GM21619 (cell line): ENCODE measurements around the gene UNC5B.

Experiments used
- ATAC-seq: cut with Tn5 transposase; IDR thresholded peaks from one replicate; pipeline ENCODE4 v1.9.1; 2021; ENCODE audit not compliant: unreplicated experiment

The UNC5B gene

DNA sequence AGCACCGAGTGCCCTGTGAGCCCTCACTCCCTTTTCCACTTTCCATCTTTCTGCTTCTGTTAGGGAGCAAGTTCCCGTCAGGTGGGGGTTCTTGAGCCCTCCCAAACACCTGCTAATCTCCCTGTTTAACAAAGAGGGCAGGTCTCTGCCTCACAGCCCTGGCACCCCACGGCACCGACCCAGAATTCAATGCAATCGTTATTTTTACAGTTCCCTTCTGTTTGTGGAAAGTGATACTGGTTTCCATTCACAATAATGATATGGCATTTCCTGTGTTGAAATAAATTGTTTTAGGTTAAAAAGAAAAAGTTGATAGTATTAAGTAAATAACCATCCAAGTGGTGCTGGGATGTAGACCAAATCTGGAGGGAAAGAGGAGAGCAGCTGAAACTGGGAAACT lies 67.8 kb downstream of the UNC5B start:
- ATAC-seq = no peak

DNA sequence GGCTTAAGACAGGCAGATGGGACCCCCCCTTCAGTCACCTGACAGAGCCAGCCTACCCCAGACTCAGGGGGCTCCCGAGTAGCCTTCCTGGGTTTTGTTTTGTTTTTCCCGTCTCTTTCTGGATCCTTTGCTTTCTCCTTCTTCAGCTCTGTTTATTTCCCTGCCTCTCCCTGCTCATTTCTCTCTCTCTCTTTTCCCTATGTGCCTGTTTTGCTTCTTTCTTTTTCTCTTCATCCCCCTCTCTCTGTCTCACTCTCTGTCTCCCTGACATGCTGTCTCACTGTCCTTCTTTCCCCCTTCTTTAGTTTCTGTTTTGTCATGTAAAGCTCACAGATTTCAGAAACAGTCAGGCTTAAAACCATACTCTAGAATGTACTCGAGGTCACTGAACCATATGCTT lies 68.5 kb downstream of the UNC5B start:
- ATAC-seq = no peak

DNA sequence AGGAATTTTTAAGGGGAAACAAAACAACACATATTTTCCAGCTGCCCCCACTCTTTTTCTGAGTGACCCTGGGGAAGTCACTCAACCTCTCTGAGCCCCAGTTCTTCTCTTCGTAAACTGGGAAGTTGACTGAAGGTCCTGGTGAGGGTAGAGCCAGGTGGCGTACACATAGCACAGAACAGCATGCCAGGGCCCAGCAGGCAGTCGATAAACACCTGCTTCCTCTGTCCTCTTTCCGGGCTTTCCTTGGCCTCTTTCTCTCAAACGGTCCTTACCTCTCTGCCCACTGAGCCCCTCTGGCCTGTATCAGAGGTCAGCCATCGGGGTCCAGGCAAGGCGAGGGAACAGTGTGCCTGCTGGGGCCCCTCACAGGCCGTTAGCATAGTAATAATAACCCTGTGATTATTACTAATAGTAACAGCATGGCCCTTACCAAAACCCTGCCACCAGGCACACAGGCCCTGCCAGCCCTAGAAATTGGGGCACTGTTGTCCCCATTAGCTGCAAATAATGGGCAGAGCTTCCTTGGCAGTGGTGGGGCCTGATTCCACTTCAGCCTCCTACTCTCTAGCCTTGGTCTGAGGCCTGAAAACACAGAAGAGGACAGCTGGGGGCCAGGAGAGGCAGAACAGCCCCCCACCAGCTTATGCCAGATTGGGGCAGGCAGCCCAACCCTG lies 69.4 kb downstream of the UNC5B start:
- ATAC-seq = no peak

DNA sequence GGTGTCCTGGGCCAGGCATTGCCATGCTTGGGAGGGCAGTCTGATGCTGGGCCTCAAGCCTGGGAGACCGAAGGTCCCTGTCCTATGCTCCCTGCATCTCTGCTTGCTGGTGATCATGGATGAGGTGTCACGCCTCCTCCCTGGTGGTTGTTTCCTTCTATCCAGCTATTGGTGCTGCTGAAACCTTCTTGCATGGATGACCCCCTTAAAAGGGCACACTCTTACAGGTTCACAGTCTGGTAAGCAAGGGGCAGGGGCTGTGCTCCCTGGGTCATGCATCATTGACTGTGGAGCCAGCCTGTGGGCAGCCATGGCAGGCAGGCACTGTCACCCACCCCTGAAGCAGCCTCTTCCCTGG lies 69.9 kb downstream of the UNC5B start:
- no peak for ATAC-seq

DNA sequence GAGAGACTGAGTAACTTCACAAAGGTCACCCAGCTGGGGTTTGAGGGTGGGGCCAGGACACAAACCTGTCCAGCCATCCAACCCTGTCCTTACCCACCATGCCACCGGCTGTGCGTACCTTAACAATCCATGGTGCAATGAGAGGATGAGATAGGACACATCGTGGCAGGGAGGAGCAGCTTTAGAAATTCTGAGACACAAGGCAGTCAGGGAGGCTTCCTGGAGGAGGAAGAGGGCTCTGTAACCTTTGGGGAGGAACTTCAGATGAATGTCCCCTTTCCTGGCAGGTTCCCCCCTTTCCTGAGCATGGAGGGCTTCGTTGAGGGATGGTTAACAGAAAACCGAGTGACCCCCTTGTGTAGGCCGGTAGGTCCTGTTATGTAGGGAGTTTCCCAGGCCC lies 71.0 kb downstream of the UNC5B start:
- ATAC-seq = no peak

DNA sequence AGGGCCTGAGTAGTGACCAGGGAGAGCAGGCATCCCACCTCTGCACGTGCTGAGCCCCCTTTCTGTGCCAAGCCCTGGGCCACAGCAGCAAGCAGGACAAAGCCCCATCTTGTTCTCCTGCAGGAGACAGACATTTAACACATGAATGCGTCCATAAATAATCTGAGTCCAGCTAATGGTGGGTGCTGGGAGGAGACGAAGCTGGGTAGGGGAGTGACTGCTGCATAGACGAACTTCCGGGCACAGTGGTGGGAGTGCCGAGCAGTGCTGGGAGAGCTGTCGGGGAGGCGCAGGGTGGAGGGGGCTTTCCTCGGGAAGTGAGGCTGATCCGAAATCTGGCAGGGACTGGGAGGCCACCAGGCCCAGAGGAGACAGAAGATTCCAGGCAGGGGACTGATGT lies 71.5 kb downstream of the UNC5B start:
- no peak for ATAC-seq

DNA sequence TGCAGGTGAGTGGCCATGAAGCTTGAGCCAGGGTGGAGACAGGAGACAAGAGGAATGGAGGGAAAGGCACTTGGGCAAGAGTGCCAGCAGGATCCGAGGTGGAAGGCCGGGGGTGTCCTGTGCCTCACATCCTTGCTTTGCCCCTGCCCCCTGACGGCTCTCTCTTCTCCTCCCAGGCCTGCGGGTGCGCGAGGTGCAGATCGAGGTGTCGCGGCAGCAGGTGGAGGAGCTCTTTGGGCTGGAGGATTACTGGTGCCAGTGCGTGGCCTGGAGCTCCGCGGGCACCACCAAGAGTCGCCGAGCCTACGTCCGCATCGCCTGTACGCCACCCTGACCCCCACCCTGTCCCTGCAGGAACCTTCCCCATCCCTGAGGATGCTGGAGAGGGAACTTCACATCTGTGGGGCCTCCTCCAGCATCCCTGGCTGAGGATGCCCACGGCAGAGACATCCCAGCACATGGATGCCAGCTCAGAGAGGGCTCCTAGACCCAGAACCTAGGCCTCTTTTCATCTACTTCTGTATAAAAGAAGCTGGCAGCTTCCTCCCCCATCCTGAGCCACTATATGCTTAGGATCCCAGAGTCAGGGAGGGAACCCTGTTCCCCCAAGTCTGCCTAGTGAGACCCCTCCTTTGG lies 72.3 kb downstream of the UNC5B start:
- no peak for ATAC-seq

DNA sequence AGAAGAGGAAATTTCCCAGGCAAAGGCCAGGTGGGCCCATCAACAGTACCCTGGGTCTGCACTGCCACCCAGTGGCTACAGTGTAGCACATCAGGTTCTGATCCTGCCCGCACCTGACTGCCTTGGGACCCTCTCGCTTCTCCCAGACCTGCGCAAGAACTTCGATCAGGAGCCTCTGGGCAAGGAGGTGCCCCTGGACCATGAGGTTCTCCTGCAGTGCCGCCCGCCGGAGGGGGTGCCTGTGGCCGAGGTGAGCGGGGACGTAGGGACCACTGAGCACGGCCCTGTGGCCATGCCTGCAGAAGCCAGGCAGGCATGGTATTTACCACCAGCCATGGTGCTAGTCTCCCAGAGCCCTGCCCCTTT lies 72.8 kb downstream of the UNC5B start:
- no peak for ATAC-seq

DNA sequence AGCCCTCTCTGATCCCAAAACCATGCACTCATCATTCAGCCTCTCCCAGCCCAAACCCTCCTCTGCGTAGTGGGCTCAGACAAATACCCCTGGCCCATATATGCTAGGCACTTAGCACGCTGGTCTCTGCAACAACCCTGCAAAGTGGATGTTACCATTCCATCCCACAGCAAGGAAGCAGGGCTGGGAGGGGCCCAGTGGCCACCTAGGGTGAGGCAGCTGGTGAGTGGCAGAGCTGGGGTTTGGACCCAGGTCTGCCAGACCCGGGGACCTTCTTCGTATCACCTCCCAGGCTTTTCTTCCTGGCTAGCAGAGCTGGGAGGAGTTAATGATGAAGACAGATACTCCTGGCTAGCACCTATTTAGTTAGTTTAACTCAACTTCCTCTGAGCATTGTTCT lies 73.6 kb downstream of the UNC5B start:
- ATAC-seq = no peak

DNA sequence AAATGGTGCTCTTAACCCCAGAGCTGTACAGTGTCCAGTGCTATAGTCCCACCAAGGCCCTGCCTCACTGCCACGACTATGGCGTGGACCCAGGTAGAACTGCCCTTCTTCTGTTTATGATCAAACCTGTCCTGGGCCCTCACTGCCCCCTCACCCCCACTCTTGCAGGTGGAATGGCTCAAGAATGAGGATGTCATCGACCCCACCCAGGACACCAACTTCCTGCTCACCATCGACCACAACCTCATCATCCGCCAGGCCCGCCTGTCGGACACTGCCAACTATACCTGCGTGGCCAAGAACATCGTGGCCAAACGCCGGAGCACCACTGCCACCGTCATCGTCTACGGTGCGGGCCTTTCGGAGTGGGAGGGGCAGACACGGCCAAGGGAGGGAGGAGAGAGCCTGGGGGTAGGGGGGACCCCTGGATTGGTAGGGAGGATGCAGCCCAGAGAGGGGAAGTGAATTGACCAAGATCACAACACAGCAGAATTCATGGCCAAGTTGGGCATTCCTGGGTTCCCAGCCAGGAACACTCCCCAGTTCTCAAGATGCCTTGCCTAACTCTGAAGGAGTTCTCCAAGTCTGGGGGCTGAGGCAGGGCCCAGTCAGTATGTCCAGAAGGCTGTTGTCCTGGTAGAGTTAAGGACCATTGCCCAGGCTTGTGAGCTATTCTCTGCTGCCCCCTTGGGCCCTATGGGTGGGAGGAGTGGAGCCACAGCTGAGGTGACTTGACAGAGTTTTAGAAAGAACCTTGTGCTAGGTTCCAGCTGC lies 74.3 kb downstream of the UNC5B start:
- no peak for ATAC-seq

DNA sequence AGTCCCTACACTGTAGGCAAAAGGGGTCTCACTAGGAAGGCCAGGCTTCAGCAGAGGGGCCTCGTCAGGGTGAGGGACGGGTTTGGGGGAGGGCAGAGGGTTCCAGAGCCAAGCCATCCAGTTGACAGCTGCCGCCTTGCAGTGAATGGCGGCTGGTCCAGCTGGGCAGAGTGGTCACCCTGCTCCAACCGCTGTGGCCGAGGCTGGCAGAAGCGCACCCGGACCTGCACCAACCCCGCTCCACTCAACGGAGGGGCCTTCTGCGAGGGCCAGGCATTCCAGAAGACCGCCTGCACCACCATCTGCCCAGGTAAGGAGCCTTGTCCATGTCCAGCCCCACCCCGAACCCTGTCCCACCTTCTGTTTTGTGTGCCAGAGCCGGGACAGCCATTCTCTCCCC lies 75.1 kb downstream of the UNC5B start:
- no peak for ATAC-seq

DNA sequence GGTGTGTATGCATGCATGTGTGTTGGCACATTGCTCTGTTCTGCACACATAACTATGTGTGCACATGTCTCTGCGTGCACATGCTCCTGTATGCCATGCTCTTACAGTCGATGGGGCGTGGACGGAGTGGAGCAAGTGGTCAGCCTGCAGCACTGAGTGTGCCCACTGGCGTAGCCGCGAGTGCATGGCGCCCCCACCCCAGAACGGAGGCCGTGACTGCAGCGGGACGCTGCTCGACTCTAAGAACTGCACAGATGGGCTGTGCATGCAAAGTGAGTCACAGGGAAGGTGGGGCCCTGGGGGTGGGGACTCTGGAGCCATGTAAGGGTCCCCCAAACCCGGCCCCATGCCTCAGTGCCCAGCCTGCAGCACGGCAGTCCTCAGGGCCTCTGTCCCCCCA lies 76.1 kb downstream of the UNC5B start:
- no peak for ATAC-seq

DNA sequence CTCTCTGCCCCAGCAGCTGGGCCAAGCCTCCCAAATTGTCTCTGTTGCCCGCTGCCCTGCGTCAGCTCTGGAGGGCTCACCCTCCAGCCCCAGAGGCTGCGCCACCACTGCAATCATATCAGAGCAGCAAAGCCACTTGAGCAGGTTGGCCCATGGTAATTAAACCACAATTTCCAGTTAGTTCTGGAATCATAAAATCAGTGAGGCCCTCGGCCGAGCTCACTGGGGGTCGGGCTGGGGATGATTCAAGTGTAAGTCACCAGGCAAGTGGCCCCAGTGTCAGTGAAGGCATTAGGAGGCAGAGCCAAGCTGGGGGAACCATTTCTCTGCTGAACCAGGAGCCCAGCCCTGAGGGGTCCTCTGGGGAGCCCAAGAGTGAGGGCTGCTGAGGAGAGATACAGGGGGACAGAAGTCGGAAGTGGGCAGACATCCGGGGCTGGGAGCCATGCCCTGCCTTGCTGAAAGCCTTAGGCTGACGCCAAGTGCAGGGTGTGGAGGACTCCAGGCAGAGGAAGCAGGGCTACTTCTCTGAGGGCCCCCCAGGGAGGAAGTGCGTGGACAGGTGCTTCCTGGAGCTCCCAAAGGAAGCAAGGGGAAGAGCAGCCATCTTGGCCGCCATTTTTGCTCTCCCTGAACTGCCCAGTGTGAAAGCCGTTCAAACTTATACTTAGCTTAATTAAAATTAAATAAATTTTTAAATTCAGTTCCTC lies 77.2 kb downstream of the UNC5B start:
- ATAC-seq = no peak

DNA sequence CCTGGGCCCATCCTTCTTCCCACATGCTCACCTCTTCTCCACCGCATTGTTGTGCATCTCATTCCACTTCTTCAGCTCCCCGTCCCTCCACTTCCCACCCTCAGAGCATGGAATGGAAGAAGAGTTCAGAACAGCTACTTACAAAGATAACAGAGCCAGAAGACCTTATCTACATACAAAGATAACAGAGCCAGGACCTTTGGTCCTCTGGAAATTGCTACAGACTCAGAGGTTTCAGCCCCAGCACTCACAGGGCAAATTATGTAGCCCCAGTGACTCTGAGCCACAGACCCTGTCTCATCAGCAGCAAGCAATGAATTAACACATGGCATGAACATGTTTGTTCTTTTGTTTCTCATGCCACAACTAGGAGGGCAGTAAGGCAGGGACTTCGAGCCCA lies 78.0 kb downstream of the UNC5B start:
- ATAC-seq = no peak

DNA sequence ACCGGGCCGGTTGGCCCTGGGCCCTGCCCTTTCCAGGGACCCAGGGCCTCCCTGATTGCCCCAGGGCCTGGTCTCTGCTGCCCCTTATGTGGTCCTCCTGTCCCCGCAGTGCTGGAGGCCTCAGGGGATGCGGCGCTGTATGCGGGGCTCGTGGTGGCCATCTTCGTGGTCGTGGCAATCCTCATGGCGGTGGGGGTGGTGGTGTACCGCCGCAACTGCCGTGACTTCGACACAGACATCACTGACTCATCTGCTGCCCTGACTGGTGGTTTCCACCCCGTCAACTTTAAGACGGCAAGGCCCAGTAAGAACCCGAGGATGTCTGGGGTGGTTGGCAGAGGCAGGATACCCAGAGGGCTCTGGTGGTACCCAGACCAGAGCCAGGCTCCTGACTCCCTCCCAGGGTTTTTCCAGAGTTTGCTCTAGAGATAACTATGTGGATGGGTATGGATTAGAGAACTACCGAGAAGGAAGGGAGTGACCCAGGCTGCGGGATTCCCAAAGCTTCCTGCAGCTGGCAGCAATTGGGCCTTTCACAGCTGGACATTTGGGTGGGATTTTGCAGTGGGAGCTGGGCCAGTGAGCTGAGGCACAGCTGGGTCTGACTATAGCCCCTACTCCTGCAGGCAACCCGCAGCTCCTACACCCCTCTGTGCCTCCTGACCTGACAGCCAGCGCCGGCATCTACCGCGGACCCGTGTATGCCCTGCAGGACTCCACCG lies 78.6 kb downstream of the UNC5B start:
- ATAC-seq = no peak

DNA sequence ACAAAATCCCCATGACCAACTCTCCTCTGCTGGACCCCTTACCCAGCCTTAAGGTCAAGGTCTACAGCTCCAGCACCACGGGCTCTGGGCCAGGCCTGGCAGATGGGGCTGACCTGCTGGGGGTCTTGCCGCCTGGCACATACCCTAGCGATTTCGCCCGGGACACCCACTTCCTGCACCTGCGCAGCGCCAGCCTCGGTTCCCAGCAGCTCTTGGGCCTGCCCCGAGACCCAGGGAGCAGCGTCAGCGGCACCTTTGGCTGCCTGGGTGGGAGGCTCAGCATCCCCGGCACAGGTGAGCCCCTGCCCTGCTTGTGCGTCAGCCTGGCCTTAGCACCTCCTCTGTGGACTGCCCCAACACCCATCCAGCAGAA lies 79.1 kb downstream of the UNC5B start:
- no peak for ATAC-seq

DNA sequence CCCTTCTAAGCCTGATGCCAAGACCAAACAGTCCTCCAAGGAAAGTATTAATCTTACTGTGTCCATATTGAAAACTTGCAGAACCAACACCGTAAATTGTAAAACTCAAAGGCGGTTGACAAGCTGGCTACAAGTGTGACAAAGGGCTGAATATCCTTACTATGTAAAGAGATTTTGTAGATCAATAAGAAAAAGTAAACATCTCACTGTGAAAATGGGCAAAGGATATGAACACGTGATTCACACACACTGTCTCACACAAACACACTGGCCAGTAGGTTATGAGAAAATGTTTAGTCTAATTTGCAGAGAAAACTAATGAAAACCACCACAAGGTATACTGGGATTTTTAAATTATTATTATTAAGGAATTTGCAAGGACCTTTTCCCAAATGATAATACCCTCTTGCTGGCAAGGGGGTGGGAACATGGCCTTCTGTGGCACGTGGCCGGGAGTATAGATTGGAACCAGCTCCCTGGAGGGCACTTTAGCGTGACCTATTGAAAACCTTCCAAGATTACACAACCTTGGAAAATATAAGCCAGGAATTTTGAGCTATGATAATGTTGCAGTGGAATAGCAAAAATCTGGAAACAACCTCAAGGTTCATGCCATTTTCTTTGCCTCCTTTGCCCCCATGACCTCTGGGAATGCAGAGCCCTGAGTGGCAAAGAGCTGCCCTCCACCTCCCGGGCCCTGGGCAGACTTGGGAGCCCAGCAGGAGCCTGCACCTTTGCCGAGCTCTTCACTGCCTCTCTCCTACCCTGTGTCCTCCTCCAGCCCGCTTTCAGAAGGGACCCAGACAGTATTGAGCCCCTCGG lies 80.5 kb downstream of the UNC5B start:
- ATAC-seq = no peak

DNA sequence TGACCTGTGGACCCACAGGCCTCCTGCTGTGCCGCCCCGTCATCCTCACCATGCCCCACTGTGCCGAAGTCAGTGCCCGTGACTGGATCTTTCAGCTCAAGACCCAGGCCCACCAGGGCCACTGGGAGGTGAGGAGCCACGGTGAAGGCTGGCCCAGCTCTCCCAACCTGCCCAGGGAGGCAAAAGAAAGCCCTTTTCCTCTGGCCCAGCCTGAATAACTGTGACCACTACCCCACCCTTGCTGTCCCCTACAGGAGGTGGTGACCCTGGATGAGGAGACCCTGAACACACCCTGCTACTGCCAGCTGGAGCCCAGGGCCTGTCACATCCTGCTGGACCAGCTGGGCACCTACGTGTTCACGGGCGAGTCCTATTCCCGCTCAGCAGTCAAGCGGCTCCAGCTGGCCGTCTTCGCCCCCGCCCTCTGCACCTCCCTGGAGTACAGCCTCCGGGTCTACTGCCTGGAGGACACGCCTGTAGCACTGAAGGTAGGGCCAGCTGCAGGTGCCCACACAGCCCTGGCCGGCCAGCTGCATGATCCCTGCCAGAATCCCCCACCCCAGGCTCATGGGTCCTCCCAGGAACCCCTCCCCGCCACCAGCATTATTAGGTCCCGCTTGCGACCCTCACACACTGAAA lies 81.2 kb downstream of the UNC5B start:
- ATAC-seq = no peak

DNA sequence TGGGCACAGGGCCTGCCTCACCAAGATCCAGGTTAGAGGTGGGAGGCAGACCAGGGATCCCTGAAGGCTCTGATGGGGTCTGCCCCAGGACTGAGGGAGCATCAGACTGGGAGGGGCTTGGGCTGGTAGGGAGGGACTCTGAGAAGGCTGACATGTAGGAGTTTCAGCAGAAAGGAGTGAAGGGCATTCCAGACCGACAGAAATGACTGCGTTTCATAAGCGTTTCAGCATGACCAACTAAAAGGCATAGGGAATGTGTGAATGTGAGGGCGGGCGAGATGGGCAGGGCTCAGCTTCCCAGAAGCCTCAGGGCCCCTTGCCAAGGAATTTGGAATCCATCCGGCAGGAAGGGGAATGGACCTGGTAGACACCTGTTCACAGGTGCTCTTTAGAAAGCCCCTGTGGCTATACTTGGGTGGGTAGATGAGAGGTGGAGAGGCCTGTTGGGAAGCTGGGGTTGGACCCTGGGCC lies 81.8 kb downstream of the UNC5B start:
- ATAC-seq = no peak

DNA sequence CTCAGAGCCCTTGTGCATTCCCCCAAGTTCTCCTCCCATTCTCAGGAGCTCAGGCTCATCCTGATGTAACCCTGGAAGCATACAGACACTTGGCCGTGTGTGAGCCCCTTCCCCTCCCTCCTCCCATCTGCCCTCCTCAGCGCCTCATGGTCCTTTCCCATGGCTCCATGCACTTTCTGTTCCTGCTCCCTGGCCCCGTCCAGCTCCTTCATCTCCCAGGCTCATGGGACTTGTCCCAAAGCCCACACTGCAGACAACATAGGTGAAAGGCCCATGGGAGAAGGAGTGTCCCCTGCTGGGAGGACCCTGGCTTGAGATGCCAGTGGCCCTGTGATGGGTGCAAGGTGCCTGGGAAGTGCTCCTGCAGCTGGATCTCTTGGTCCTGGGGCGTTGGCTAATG lies 82.5 kb downstream of the UNC5B start:
- no peak for ATAC-seq
